ENCODE measurements around the gene KCNG2. TPM values are rescaled to one million over a fixed set of nuclear protein-coding genes. Genes with fewer than 3 reads are reported as not detected.
"Not testable (repeated sequence)": the region's sequence is repeated elsewhere in the genome, so short reads cannot be mapped to it uniquely, and the experiment has no call there.

The KCNG2 gene
- total RNA-seq, 1 donor from 2014 or later = 0.51 TPM

- no peak for DNase-seq
These were observed 75.0 kb downstream of the KCNG2 start for GRCh38 chr18:79872527-79873444.

GRCh38 chr18:79873449-79874110 is 75.8 kb downstream of the KCNG2 start:
- no peak for DNase-seq

GRCh38 chr18:79874553-79875530 is 77.1 kb downstream of the KCNG2 start:
- DNase-seq = no peak

GRCh38 chr18:79875531-79875919 is 77.8 kb downstream of the KCNG2 start:
- DNase-seq = no peak

DNA sequence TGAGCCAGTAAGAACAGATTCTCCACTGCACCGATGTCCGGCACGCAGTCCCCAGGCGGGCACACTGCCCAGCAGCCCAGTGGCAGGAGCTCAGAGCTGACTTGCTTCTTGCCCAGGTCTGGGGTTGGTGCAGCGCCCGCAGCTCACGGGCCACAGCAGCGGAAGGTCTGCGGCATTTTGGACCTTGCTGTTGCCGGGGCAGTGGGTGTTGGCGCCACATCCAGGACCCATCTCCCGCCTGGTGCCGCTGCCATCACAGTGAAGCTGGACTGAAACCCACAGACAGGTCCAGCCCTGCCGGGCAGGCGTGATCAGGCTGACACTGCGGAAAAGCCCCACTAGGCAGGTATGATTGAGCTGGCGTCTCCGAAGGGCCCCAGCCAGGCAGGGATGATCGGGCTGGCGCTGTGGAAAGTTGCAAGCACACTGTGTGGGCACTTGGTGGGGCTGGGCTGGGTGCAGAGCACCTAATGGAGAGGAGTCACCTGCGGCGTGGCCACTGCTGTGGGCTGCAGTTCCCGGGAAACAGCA is 78.3 kb downstream of the KCNG2 start:
- no peak for DNase-seq

DNA sequence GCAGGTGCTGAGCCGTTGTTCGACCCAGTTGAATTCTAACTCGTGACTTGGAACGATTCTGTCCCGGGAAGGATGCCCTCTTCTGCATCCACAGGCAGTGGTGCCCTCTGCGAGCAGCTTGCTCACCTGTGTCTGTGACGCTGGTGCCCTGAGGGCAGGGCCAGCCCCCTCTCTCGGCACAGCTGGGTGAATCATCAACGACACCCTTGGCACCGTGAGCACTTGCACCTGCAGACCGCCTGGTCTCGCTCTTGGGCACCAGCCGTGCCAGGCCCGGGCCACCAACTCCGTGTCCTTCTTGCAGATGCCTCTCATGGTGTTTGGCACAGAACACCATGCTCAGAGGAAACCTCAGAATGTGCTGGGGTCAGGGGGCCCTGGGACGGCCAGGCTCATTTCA is 78.8 kb downstream of the KCNG2 start:
- DNase-seq = no peak

DNA sequence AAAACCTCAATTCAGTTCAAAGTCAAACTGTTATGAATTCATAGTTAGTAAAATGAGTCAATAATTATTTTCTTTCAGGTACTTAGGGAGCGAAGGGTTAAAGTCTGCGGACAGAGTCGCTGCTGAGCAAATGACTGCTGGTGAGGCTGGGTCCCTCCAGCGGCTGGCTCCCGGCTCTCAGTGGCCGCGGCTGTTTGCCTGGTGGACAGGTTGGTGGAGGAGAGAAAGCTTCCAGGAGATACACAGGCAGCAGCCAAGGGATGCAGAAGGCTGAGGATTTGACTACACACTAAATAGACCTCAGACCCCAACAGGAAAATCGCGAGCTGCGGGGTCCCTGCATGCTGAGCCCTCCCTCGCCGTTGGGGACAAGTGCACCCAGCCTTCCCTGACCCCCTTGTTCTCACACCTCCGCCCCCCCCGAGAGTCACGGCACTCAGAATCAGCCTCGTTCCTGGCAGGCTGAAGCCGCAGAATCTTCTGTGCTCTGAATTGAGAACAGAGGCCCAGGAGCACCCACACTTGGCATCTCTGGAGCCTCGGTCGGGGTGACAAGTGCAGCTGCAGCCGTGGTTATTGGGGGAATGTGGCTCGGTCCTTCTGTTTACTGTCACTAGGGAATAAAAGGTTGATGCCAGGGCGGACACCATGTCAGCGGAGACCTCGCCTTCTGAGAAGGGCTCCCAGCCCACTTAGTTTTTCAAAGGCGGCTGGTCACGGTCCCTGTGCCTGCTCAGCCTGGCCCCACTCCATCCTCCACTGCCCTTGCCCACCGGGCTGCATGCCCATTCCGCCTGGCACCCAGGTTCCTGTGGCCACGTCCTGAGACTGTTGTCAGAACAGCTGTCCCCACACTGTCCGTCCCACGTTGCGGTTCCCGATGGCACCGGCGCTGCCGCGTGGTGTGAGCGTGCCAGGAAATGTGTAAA is 79.7 kb downstream of the KCNG2 start:
- DNase-seq = no peak

DNA sequence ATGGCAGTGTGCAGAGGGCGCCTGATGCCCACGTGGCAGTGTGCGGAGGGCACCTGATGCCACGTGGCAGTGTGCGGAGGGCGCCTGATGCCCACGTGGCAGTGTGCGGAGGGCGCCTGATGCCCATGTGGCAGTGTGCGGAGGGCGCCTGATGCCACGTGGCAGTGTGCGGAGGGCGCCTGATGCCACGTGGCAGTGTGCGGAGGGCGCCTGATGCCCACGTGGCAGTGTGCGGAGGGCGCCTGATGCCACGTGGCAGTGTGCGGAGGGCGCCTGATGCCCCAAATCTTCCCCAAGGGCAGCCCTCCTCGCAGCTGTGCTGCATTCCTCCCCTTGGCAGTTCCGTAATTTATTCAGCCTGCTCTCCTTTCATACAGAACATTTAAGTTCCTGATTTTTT is 80.5 kb downstream of the KCNG2 start:
- not testable (repeated sequence) for DNase-seq

DNA sequence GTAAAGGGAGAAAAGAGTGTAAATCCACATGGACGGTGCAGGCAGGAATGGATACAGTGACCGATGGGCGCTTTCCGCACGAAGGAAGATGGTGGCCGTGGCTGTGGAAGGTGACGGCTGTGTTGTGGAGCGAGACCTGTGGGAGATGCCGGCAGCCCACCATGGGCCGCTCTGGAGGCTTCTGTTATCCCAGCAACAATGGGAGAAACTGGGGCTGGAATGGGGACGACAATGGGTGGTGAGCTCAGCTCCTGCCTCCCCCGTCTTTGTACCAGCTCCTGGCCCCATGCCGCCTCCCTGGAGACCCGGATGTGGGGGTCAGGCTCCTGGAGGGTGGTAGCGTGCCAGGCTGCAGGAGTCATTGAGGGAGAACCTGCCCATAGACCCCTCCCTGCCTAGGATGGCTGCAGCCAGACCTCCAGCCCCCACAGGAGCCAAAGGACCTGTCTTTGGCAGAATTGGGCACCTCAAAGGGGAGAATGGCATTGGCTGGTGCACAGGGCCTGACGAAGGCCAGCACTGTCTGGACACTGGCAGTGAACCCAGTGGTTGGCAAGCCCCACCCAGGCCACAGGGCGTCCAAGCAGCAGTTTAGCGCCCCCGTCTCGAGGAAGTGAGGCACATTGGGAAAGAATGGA is 81.1 kb downstream of the KCNG2 start:
- no peak for DNase-seq

- DNase-seq = no peak
These were observed 81.8 kb downstream of the KCNG2 start for GRCh38 chr18:79879566-79879965.

DNA sequence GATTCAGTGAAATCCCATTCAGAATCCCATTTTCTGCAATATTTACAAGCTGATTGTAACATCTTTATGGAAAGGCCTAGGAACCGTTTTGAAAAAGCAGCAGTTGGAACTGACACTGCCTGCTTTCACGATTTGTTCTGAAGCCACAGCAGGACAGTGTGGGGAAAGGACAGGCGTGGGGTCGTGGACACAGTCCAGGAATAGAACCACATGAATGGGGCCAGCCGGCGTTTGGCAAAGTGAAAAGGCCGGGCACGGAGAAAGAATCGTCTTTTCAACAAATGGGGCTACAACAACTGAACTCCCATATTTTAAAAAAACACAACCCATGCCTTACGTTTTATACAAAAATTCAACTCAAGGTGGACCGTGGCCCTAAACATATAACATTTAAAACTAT is 84.0 kb downstream of the KCNG2 start:
- DNase-seq = no peak

DNA sequence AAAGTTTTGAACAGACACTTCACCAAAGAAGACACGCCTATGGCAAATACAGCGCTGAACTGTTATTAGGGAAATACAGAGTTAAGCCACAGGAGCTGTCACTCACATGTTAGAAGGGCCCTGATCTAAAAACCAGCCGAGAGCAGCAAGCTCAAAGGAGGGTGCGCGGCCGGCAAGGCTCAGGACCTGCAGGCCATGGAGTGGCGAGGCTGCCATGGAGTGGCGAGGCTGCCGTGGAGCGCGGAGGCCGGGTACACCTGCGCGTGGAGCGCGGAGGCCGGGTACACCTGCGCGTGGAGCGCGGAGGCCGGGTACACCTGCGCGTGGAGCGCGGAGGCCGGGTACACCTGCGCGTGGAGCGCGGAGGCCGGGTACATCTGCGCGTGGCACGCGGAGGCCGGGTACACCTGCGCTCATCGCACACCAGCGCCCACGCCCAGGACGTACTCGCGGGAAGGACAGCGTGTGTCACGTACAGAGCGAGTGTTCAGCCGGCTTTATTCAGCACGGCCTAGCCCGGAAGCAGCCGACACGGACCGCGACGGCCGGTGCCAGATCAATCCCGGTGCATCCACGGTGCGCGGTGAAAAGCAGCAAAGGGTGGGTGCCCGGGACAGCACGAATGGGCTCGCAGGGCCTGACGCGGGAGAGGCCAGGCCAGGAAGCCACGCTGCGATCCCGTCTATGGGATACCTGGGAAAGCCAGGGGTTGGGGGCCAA is 84.9 kb downstream of the KCNG2 start:
- DNase-seq = no peak

GRCh38 chr18:79883461-79884293 is 85.9 kb downstream of the KCNG2 start:
- no peak for DNase-seq

DNA sequence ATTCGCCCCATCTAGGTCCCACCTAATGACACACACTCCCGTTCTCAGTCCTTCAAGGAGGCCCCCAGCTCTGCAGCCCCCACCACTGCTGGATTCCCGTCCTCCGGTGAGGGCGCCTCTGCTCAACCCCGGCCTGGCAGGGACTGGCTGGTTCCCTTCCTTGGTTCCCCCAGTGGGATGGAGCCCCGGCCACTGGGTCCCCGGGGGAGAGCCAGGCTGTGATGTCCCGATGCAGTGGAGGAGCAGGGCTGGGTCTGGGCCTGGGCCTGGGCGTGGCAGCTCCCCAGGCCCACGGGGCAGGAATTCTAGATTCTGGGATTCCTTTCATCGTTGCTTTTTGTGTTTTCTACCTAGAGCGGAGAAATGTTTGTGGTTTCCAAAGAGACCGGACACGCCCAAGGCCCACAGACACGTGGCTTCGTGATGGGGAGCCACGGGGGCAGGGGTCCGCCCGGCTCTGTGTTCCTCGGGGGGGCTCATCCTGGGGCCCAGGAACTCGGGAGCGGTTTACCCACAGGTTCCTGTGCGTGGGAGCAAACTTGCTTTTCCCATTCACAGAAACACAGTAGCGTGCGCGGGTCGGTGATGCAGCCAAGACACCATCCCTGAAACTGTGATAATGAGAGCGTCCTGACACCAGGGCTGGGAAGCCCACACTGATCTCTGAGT is 86.7 kb downstream of the KCNG2 start:
- no peak for DNase-seq

- DNase-seq = no peak
These were observed 87.4 kb downstream of the KCNG2 start for GRCh38 chr18:79884963-79885728.

- DNase-seq = no peak
These were observed 89.7 kb downstream of the KCNG2 start for GRCh38 chr18:79887181-79888000.

DNA sequence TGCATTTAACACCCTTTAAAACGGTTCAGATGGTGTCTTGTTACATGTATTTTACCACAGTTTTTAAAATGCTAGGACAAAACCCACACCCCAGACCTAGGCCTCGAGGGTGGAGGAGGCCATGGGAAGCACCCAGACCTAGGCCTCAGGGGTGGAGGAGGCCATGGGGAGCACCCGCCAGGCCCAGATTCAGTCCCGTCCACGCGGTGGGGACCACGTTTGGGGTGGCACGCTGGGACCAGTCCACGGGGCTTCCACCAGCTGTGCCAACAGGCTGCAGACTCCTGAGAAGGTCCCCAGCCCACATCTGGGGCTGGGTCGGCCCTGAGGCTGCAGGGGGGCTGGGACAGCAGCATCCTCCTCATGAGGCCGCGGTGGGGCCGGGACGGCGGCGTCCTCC is 90.3 kb downstream of the KCNG2 start:
- no peak for DNase-seq
